Activated T-helper 2 cell treated with anti-CD3 and anti-CD28 coated beads, Interferon-gamma antibody, Interleukin-2, Interleukin-4, amounts not matched to agents 10 μg/mL and 5 μg/mL and 100 μg/mL, durations not matched to agents 14 hours and 24 hours and 36 hours (primary cell): ENCODE data around the gene PAPOLA. TPM values are rescaled to one million over a fixed set of nuclear protein-coding genes. Genes with fewer than 3 reads are reported as not detected.

Experiments used
- DNase-seq: peaks from one replicate; pipeline ENCODE4 v3.0.0; 2021; ENCODE audit warnings: low spot score
- H3K27ac Mint-ChIP-seq: one replicate; pipeline ENCODE4 v1.8.0; 2021; ENCODE audit warnings: mixed read lengths
- H3K27me3 Mint-ChIP-seq: one replicate; pipeline ENCODE4 v1.8.0; 2021; ENCODE audit warnings: low read depth, mixed read lengths
- H3K36me3 Mint-ChIP-seq: one replicate; pipeline ENCODE4 v1.8.0; 2021; ENCODE audit warnings: low read depth, mixed read lengths
- H3K4me1 Mint-ChIP-seq: one replicate; pipeline ENCODE4 v1.8.0; 2021; ENCODE audit warnings: low read depth, mixed read lengths
- H3K4me3 Mint-ChIP-seq: one replicate; pipeline ENCODE4 v1.8.0; 2021; ENCODE audit warnings: low read depth, mild to moderate bottlenecking, moderate library complexity, mixed read lengths
- H3K9me3 Mint-ChIP-seq: one replicate; pipeline ENCODE4 v1.8.0; 2021; ENCODE audit warnings: mixed read lengths
- intact Hi-C: fragments of 100-400 bp; cut with micrococcal nuclease; formaldehyde crosslinking; loops from one replicate; pipeline ENCODE4 v1.15.1; 2023
- total RNA-seq: library from RNA; stranded (reverse); gene quantifications from 2 replicates; pipeline ENCODE4 v1.2.3, GENCODE V29; 2022

PAPOLA gene
- total RNA-seq, 1 donor from 2014 or later = 217 TPM

DNA sequence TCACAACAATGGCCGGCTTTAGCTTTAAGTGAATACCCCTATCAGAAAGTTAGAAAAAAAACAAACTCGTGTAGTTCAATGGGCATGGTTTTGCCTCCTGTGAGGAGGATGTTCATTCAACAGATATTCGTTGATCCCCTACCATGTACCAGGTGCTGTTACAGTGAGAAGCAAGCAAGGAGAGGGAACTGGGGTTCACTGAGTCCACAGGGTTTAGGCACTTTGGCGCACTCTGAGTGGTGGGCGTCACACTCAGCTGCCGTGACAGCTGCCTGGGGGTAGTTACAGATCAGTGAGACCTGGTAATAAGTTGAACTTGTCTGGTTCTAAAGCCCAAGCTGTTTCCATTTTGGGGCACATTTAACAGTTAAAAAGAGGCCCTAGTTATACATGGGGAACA, 74.2 kb downstream of the PAPOLA start:
- DNase-seq = no peak
- no peaks in the 10 kb centered on the region for H3K27me3 Mint-ChIP-seq
- no peaks in the 10 kb centered on the region for H3K9me3 Mint-ChIP-seq
- peaks cover 7% of the 10 kb centered on the region for H3K4me1 Mint-ChIP-seq
- H3K27ac Mint-ChIP-seq = no peak overlapping the region
- intact Hi-C loops = no loop called here
- H3K36me3 Mint-ChIP-seq = peaks cover 9% of the 10 kb centered on the region
- H3K4me3 Mint-ChIP-seq = no peak overlapping the region

- Mint-ChIP-seq H3K27ac (no peak overlapping the region), H3K27me3 (no peaks in the 10 kb centered on the region), H3K9me3 (no peaks in the 10 kb centered on the region), H3K36me3 (peaks cover 9% of the 10 kb centered on the region), H3K4me1 (peaks cover 7% of the 10 kb centered on the region), H3K4me3 (no peak overlapping the region)
- intact Hi-C loops = no loop called here
- no peak for DNase-seq
Observed at GRCh38 chr14:96576937-96577336, 74.8 kb downstream of the PAPOLA start.

- DNase-seq = no peak
- H3K36me3 Mint-ChIP-seq = no peaks in the 10 kb centered on the region
Observed at GRCh38 chr14:96578619-96579018, 76.4 kb downstream of the PAPOLA start.

GRCh38 chr14:96579358-96579757, 77.2 kb downstream of the PAPOLA start:
- no peak overlapping the region for H3K4me3 Mint-ChIP-seq
- intact Hi-C loops = no loop called here
- DNase-seq = no peak
- H3K27me3 Mint-ChIP-seq = peaks cover 4% of the 10 kb centered on the region
- H3K27ac Mint-ChIP-seq = no peak overlapping the region
- H3K4me1 Mint-ChIP-seq = peaks cover 7% of the 10 kb centered on the region
- no peaks in the 10 kb centered on the region for H3K9me3 Mint-ChIP-seq
- no peaks in the 10 kb centered on the region for H3K36me3 Mint-ChIP-seq

More at GRCh38 chr14:96578619-96579018, 76.4 kb downstream of the PAPOLA start:
- intact Hi-C loops = no loop called here
- no peak overlapping the region for H3K27ac Mint-ChIP-seq
- peaks cover 3% of the 10 kb centered on the region for H3K27me3 Mint-ChIP-seq
- H3K4me1 Mint-ChIP-seq = peaks cover 7% of the 10 kb centered on the region
- no peaks in the 10 kb centered on the region for H3K9me3 Mint-ChIP-seq
- no peak overlapping the region for H3K4me3 Mint-ChIP-seq

DNA sequence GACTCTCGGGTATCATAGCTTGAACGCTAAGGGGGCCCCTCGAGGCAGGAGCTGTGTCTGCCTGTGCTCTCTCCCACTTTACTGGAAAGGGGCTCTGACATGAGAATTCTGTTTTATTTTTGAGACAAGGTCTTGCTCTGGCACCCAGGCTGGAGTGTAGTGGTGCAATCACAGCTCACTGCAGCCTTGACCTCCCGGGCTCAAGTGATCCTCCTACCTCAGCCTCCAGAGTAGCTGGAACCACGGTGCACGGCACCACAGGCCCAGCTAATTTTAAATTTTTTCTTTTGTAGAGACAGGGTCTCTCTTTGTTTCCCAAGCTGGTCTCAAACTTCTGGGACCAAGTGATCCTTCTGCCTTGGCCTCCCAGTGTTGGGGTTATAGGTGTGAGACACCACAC, 77.7 kb downstream of the PAPOLA start:
- peaks cover 7% of the 10 kb centered on the region for H3K4me1 Mint-ChIP-seq
- peaks cover 6% of the 10 kb centered on the region for H3K27me3 Mint-ChIP-seq
- no peaks in the 10 kb centered on the region for H3K36me3 Mint-ChIP-seq
- H3K4me3 Mint-ChIP-seq = no peak overlapping the region
- no peaks in the 10 kb centered on the region for H3K9me3 Mint-ChIP-seq
- peak; percentile 3 for DNase-seq
- intact Hi-C loops = no loop called here
- no peak overlapping the region for H3K27ac Mint-ChIP-seq

DNA sequence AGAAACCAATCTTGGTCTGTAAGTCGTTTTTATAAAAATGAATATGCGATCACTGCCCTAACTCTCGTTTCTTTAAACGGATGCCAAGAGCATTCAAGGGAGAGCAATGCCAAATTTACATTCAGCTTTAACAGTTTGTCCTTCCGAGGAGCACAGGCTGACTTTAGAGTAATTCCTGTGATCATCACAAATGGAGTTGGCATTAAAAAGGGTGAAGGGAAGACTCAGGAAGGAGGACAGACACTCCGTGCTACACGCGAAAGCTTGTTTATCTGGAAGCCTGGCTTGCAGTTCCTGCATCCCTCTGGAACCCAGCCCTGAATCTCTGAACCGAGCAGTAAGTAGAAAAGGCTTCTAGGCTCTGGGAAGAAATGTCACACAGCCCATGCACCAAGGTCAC, 78.4 kb downstream of the PAPOLA start:
- no peak overlapping the region for H3K4me3 Mint-ChIP-seq
- no peak overlapping the region for H3K27ac Mint-ChIP-seq
- DNase-seq = peak; percentile 6
- peaks cover 7% of the 10 kb centered on the region for H3K4me1 Mint-ChIP-seq
- intact Hi-C loops = no loop called here
- peaks cover 13% of the 10 kb centered on the region for H3K27me3 Mint-ChIP-seq
- H3K9me3 Mint-ChIP-seq = no peaks in the 10 kb centered on the region
- H3K36me3 Mint-ChIP-seq = no peaks in the 10 kb centered on the region

DNA sequence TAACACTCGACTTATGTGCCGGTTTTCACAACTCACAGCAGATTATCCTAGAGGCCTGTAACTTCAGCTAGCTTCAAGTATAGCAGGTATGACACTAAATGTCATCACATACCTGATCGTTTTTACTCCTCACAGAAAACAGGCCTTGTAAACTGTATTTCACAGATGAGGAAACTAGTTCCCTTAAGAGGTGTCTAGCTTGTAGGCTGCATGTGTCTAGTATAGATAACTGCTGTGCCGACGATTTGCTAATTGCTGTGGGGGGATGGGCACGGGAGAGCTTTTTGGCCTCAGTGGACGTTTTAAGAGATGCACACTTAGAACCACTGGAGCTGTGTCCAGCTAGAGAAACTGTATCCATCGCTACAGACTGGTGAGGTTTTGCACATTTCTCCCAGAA, 78.8 kb downstream of the PAPOLA start:
- no peak overlapping the region for H3K4me3 Mint-ChIP-seq
- H3K27me3 Mint-ChIP-seq = peaks cover 17% of the 10 kb centered on the region
- H3K9me3 Mint-ChIP-seq = no peaks in the 10 kb centered on the region
- peaks cover 7% of the 10 kb centered on the region for H3K4me1 Mint-ChIP-seq
- no peak overlapping the region for H3K27ac Mint-ChIP-seq
- intact Hi-C loops = no loop called here
- DNase-seq = peak; percentile 5
- no peaks in the 10 kb centered on the region for H3K36me3 Mint-ChIP-seq

GRCh38 chr14:96581902-96582301, 79.7 kb downstream of the PAPOLA start:
- no peak for DNase-seq
- Mint-ChIP-seq H3K27me3 (peaks cover 17% of the 10 kb centered on the region), H3K36me3 (no peaks in the 10 kb centered on the region), H3K4me1 (peaks cover 1% of the 10 kb centered on the region), H3K27ac (no peak overlapping the region), H3K9me3 (no peaks in the 10 kb centered on the region), H3K4me3 (no peak overlapping the region)
- intact Hi-C loops = no loop called here

- Mint-ChIP-seq H3K4me1 (no peaks in the 10 kb centered on the region), H3K9me3 (no peaks in the 10 kb centered on the region), H3K36me3 (no peaks in the 10 kb centered on the region), H3K27me3 (peaks cover 17% of the 10 kb centered on the region), H3K27ac (no peak overlapping the region), H3K4me3 (no peak overlapping the region)
- DNase-seq = peak; percentile 6
- intact Hi-C loops = no loop called here
Observed at GRCh38 chr14:96582411-96582961, 80.3 kb downstream of the PAPOLA start.

GRCh38 chr14:96582995-96583394, 80.8 kb downstream of the PAPOLA start:
- DNase-seq = no peak
- Mint-ChIP-seq H3K4me1 (no peaks in the 10 kb centered on the region), H3K27ac (no peak overlapping the region), H3K36me3 (no peaks in the 10 kb centered on the region), H3K4me3 (no peak overlapping the region), H3K9me3 (no peaks in the 10 kb centered on the region), H3K27me3 (peaks cover 17% of the 10 kb centered on the region)
- intact Hi-C loops = no loop called here

DNA sequence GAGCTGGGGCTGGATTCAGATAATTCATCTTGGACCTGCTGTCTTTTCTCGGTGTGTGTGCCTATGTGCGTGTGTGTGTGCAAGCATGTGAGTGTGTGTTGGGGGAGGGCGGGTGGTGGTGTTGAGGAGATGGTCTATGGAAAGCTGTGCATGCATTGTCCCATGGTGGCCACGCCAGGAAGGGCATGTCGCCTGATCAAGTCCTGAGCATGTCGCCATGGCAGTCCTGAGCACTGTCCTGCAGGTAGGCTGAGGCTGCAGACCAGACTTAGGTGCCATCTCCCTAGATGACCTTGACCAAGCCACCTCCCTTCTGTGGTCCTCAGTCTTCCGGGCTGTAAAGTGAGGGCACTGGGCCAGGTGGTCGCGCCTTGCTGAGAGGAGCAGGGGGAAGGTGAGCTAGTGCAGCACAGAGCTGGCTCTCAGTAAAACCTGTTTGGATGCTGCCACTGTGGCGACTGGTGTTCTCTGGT, 81.4 kb downstream of the PAPOLA start:
- Mint-ChIP-seq H3K27me3 (peaks cover 17% of the 10 kb centered on the region), H3K9me3 (no peaks in the 10 kb centered on the region), H3K4me3 (no peak overlapping the region), H3K27ac (no peak overlapping the region), H3K36me3 (no peaks in the 10 kb centered on the region), H3K4me1 (no peaks in the 10 kb centered on the region)
- DNase-seq = no peak
- intact Hi-C loops = no loop called here

GRCh38 chr14:96584199-96584906, 82.2 kb downstream of the PAPOLA start:
- no peak overlapping the region for H3K4me3 Mint-ChIP-seq
- DNase-seq = peak; percentile 13
- H3K27me3 Mint-ChIP-seq = peaks cover 20% of the 10 kb centered on the region
- no peaks in the 10 kb centered on the region for H3K36me3 Mint-ChIP-seq
- H3K9me3 Mint-ChIP-seq = no peaks in the 10 kb centered on the region
- H3K4me1 Mint-ChIP-seq = no peaks in the 10 kb centered on the region
- intact Hi-C loops = no loop called here
- H3K27ac Mint-ChIP-seq = no peak overlapping the region

- Mint-ChIP-seq H3K9me3 (no peaks in the 10 kb centered on the region), H3K4me3 (no peak overlapping the region), H3K27me3 (peaks cover 21% of the 10 kb centered on the region), H3K36me3 (no peaks in the 10 kb centered on the region), H3K27ac (no peak overlapping the region), H3K4me1 (no peaks in the 10 kb centered on the region)
- DNase-seq = peak; percentile 2
- intact Hi-C loops = no loop called here
Observed at GRCh38 chr14:96584907-96585671, 82.9 kb downstream of the PAPOLA start.
